Measurements from ENCODE around the gene WNT9B.

Gene WNT9B

GRCh38 chr17:46884552-46884951 lies 33.2 kb downstream of the WNT9B start:
- Histone ChIP-seq H3K36me3 (ENCODE audit: insufficient read depth, low read length) (no peaks in the 10 kb centered on the region), H3K27me3 (ENCODE audit: insufficient read depth, low read length) (peaks cover 7% of the 10 kb centered on the region), H3K4me1 (ENCODE audit: insufficient read depth, low read length) (peaks cover 8% of the 10 kb centered on the region), H3K4me3 (ENCODE audit: low read length) (no peak overlapping the region), H2AFZ (ENCODE audit: low read depth, low read length) (no peak overlapping the region), H3K9me3 (ENCODE audit: low read length) (no peaks in the 10 kb centered on the region)

- no peaks in the 10 kb centered on the region for H3K9me3 ChIP-seq (ENCODE audit: low read length)
- H3K4me1 ChIP-seq (ENCODE audit: insufficient read depth, low read length), result peaks cover 17% of the 10 kb centered on the region
- no peak overlapping the region for H2AFZ ChIP-seq (ENCODE audit: low read depth, low read length)
- H3K4me3 ChIP-seq (ENCODE audit: low read length), result no peak overlapping the region
- peaks cover 7% of the 10 kb centered on the region for H3K27me3 ChIP-seq (ENCODE audit: insufficient read depth, low read length)
- H3K36me3 ChIP-seq (ENCODE audit: insufficient read depth, low read length), result no peaks in the 10 kb centered on the region
These were observed 34.3 kb downstream of the WNT9B start for GRCh38 chr17:46885415-46886309.

GRCh38 chr17:46886310-46886663 lies 34.9 kb downstream of the WNT9B start:
- peaks cover 8% of the 10 kb centered on the region for H3K27me3 ChIP-seq (ENCODE audit: insufficient read depth, low read length)
- H3K9me3 ChIP-seq (ENCODE audit: low read length), result no peaks in the 10 kb centered on the region
- no peak overlapping the region for H2AFZ ChIP-seq (ENCODE audit: low read depth, low read length)
- H3K4me1 ChIP-seq (ENCODE audit: insufficient read depth, low read length), result peaks cover 17% of the 10 kb centered on the region
- no peak overlapping the region for H3K4me3 ChIP-seq (ENCODE audit: low read length)
- no peaks in the 10 kb centered on the region for H3K36me3 ChIP-seq (ENCODE audit: insufficient read depth, low read length)

- no peaks in the 10 kb centered on the region for H3K36me3 ChIP-seq (ENCODE audit: insufficient read depth, low read length)
- H3K4me3 ChIP-seq (ENCODE audit: low read length), result no peak overlapping the region
- H3K9me3 ChIP-seq (ENCODE audit: low read length), result no peaks in the 10 kb centered on the region
- H2AFZ ChIP-seq (ENCODE audit: low read depth, low read length), result no peak overlapping the region
- H3K4me1 ChIP-seq (ENCODE audit: insufficient read depth, low read length), result peaks cover 17% of the 10 kb centered on the region
- H3K27me3 ChIP-seq (ENCODE audit: insufficient read depth, low read length), result peaks cover 10% of the 10 kb centered on the region
These were observed 36.3 kb downstream of the WNT9B start for GRCh38 chr17:46887717-46888116.

- no peaks in the 10 kb centered on the region for H3K36me3 ChIP-seq (ENCODE audit: insufficient read depth, low read length)
- no peak overlapping the region for H2AFZ ChIP-seq (ENCODE audit: low read depth, low read length)
- no peaks in the 10 kb centered on the region for H3K9me3 ChIP-seq (ENCODE audit: low read length)
- H3K27me3 ChIP-seq (ENCODE audit: insufficient read depth, low read length), result peaks cover 10% of the 10 kb centered on the region
- H3K4me3 ChIP-seq (ENCODE audit: low read length), result no peak overlapping the region
- H3K4me1 ChIP-seq (ENCODE audit: insufficient read depth, low read length), result peaks cover 17% of the 10 kb centered on the region
These were observed 37.3 kb downstream of the WNT9B start for GRCh38 chr17:46888727-46889126.

- Histone ChIP-seq H3K4me1 (ENCODE audit: insufficient read depth, low read length) (peaks cover 13% of the 10 kb centered on the region), H2AFZ (ENCODE audit: low read depth, low read length) (no peak overlapping the region), H3K9me3 (ENCODE audit: low read length) (no peaks in the 10 kb centered on the region), H3K27me3 (ENCODE audit: insufficient read depth, low read length) (peaks cover 10% of the 10 kb centered on the region), H3K4me3 (ENCODE audit: low read length) (no peak overlapping the region), H3K36me3 (ENCODE audit: insufficient read depth, low read length) (no peaks in the 10 kb centered on the region)
These were observed 38.1 kb downstream of the WNT9B start for GRCh38 chr17:46889519-46889918.

- Histone ChIP-seq H3K36me3 (ENCODE audit: insufficient read depth, low read length) (no peaks in the 10 kb centered on the region), H3K27me3 (ENCODE audit: insufficient read depth, low read length) (peaks cover 10% of the 10 kb centered on the region)
These were observed 38.7 kb downstream of the WNT9B start for GRCh38 chr17:46889992-46890564.

GRCh38 chr17:46890638-46891037 lies 39.3 kb downstream of the WNT9B start:
- peaks cover 10% of the 10 kb centered on the region for H3K27me3 ChIP-seq (ENCODE audit: insufficient read depth, low read length)
- no peak overlapping the region for H3K4me3 ChIP-seq (ENCODE audit: low read length)
- H2AFZ ChIP-seq (ENCODE audit: low read depth, low read length), result no peak overlapping the region
- peaks cover 13% of the 10 kb centered on the region for H3K4me1 ChIP-seq (ENCODE audit: insufficient read depth, low read length)
- H3K36me3 ChIP-seq (ENCODE audit: insufficient read depth, low read length), result no peaks in the 10 kb centered on the region
- H3K9me3 ChIP-seq (ENCODE audit: low read length), result no peaks in the 10 kb centered on the region

More at GRCh38 chr17:46889992-46890564, 38.7 kb downstream of the WNT9B start:
- H3K9me3 ChIP-seq (ENCODE audit: low read length), result no peaks in the 10 kb centered on the region
- no peak overlapping the region for H2AFZ ChIP-seq (ENCODE audit: low read depth, low read length)
- H3K4me1 ChIP-seq (ENCODE audit: insufficient read depth, low read length), result peaks cover 13% of the 10 kb centered on the region
- no peak overlapping the region for H3K4me3 ChIP-seq (ENCODE audit: low read length)

- Histone ChIP-seq H3K4me1 (ENCODE audit: insufficient read depth, low read length) (peaks cover 13% of the 10 kb centered on the region), H3K27me3 (ENCODE audit: insufficient read depth, low read length) (peaks cover 10% of the 10 kb centered on the region), H3K9me3 (ENCODE audit: low read length) (peaks cover 1% of the 10 kb centered on the region), H3K4me3 (ENCODE audit: low read length) (no peak overlapping the region), H2AFZ (ENCODE audit: low read depth, low read length) (no peak overlapping the region), H3K36me3 (ENCODE audit: insufficient read depth, low read length) (no peaks in the 10 kb centered on the region)
These were observed 40.9 kb downstream of the WNT9B start for GRCh38 chr17:46892192-46892703.

- H3K27me3 ChIP-seq (ENCODE audit: insufficient read depth, low read length), result peaks cover 5% of the 10 kb centered on the region
- no peak overlapping the region for H3K4me3 ChIP-seq (ENCODE audit: low read length)
- H3K36me3 ChIP-seq (ENCODE audit: insufficient read depth, low read length), result no peaks in the 10 kb centered on the region
- H3K4me1 ChIP-seq (ENCODE audit: insufficient read depth, low read length), result peaks cover 13% of the 10 kb centered on the region
- peaks cover 2% of the 10 kb centered on the region for H3K9me3 ChIP-seq (ENCODE audit: low read length)
- no peak overlapping the region for H2AFZ ChIP-seq (ENCODE audit: low read depth, low read length)
These were observed 42.6 kb downstream of the WNT9B start for GRCh38 chr17:46894024-46894423.

GRCh38 chr17:46894476-46895151 lies 43.2 kb downstream of the WNT9B start:
- Histone ChIP-seq H3K9me3 (ENCODE audit: low read length) (peaks cover 2% of the 10 kb centered on the region), H3K27me3 (ENCODE audit: insufficient read depth, low read length) (peaks cover 3% of the 10 kb centered on the region), H3K4me1 (ENCODE audit: insufficient read depth, low read length) (peaks cover 9% of the 10 kb centered on the region), H3K36me3 (ENCODE audit: insufficient read depth, low read length) (no peaks in the 10 kb centered on the region), H3K4me3 (ENCODE audit: low read length) (no peak overlapping the region), H2AFZ (ENCODE audit: low read depth, low read length) (no peak overlapping the region)

- no peak overlapping the region for H3K4me3 ChIP-seq (ENCODE audit: low read length)
- H3K36me3 ChIP-seq (ENCODE audit: insufficient read depth, low read length), result no peaks in the 10 kb centered on the region
- no peak overlapping the region for H2AFZ ChIP-seq (ENCODE audit: low read depth, low read length)
- H3K4me1 ChIP-seq (ENCODE audit: insufficient read depth, low read length), result peaks cover 3% of the 10 kb centered on the region
- peaks cover 2% of the 10 kb centered on the region for H3K9me3 ChIP-seq (ENCODE audit: low read length)
- peaks cover 3% of the 10 kb centered on the region for H3K27me3 ChIP-seq (ENCODE audit: insufficient read depth, low read length)
These were observed 43.8 kb downstream of the WNT9B start for GRCh38 chr17:46895171-46895570.

- peaks cover 3% of the 10 kb centered on the region for H3K27me3 ChIP-seq (ENCODE audit: insufficient read depth, low read length)
These were observed 45.6 kb downstream of the WNT9B start for GRCh38 chr17:46896991-46897390.

More at GRCh38 chr17:46896991-46897390, 45.6 kb downstream of the WNT9B start:
- Histone ChIP-seq H3K4me1 (ENCODE audit: insufficient read depth, low read length) (no peaks in the 10 kb centered on the region), H3K4me3 (ENCODE audit: low read length) (no peak overlapping the region), H3K36me3 (ENCODE audit: insufficient read depth, low read length) (no peaks in the 10 kb centered on the region), H3K9me3 (ENCODE audit: low read length) (peaks cover 2% of the 10 kb centered on the region), H2AFZ (ENCODE audit: low read depth, low read length) (no peak overlapping the region)

All from neuron (in vitro differentiated cells).